Measurements from ENCODE around the gene AHI1.

Gene AHI1

GRCh38 chr6:135411849-135412248, 85.7 kb downstream of the AHI1 start:
- DNase-seq (ENCODE audit: low read depth) = no peak
- TF ChIP-seq CTCF (IDR thresholded peaks at IDR 0.05; ENCODE audit: control insufficient read depth, insufficient read depth, low read depth, low read length, missing control alignments) = no peak
- H3K4me3 ChIP-seq (ENCODE audit: control insufficient read depth, low read depth, low read length) = no peak overlapping the region

GRCh38 chr6:135411339-135411738, 86.2 kb downstream of the AHI1 start:
- DNase-seq (ENCODE audit: low read depth) = no peak
- no peak overlapping the region for H3K4me3 ChIP-seq (ENCODE audit: control insufficient read depth, low read depth, low read length)
- peak; percentile 9 for TF ChIP-seq CTCF (IDR thresholded peaks at IDR 0.05; ENCODE audit: control insufficient read depth, insufficient read depth, low read depth, low read length, missing control alignments)

GRCh38 chr6:135410856-135411255, 86.7 kb downstream of the AHI1 start:
- no peak overlapping the region for H3K4me3 ChIP-seq (ENCODE audit: control insufficient read depth, low read depth, low read length)
- TF ChIP-seq CTCF (IDR thresholded peaks at IDR 0.05; ENCODE audit: control insufficient read depth, insufficient read depth, low read depth, low read length, missing control alignments) = no peak
- DNase-seq (ENCODE audit: low read depth) = no peak

GRCh38 chr6:135403584-135403983, 94.0 kb downstream of the AHI1 start:
- DNase-seq (ENCODE audit: low read depth) = no peak
- H3K4me3 ChIP-seq (ENCODE audit: control insufficient read depth, low read depth, low read length) = no peak overlapping the region
- TF ChIP-seq CTCF (IDR thresholded peaks at IDR 0.05; ENCODE audit: control insufficient read depth, insufficient read depth, low read depth, low read length, missing control alignments) = no peak

GRCh38 chr6:135402311-135402710, 95.2 kb downstream of the AHI1 start:
- no peak overlapping the region for H3K4me3 ChIP-seq (ENCODE audit: control insufficient read depth, low read depth, low read length)
- no peak for TF ChIP-seq CTCF (IDR thresholded peaks at IDR 0.05; ENCODE audit: control insufficient read depth, insufficient read depth, low read depth, low read length, missing control alignments)
- no peak for DNase-seq (ENCODE audit: low read depth)

- TF ChIP-seq CTCF (IDR thresholded peaks at IDR 0.05; ENCODE audit: control insufficient read depth, insufficient read depth, low read depth, low read length, missing control alignments) = no peak
- no peak for DNase-seq (ENCODE audit: low read depth)
Observed at GRCh38 chr6:135397172-135397952, 100.2 kb downstream of the AHI1 start.

More at GRCh38 chr6:135397172-135397952, 100.2 kb downstream of the AHI1 start:
- no peak overlapping the region for H3K4me3 ChIP-seq (ENCODE audit: control insufficient read depth, low read depth, low read length)
